Measurements from ENCODE around the gene PLA2G2F.

DNA sequence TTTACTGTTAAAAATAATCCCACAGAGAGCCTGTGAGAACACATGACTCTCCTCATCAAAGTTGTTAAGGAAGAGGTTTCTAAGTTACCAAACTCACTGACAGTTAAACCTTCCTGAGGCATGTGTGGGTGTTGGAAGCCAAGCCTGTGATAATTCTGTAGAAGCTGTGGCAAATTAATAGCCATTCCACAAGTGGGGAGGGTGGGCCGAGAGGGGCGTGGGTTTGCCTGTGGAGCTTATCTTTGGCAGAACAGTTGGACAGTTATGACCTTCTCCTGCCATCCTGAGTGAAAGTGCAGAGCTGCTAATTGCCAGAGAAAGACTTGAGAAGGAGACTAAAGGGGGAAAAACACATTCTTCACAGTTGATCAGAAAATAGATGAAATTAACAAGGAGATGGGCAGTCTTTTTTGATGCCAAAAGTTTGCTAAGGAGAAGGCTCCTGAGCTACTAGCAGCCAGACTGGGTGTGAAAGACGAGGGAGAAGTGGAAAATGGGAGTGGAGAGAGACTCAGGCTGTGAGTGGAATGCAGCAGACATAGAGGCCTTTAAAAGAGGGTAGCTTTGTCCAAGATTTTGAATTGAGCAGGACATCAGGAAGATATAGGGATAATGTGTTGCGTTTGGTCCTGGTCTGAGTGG is 48.8 kb downstream of the PLA2G2F start:
- no peak for TF ChIP-seq POLR2A (IDR thresholded peaks at IDR 0.05; ENCODE audit: low read depth)
- TF ChIP-seq, protein P1, sequence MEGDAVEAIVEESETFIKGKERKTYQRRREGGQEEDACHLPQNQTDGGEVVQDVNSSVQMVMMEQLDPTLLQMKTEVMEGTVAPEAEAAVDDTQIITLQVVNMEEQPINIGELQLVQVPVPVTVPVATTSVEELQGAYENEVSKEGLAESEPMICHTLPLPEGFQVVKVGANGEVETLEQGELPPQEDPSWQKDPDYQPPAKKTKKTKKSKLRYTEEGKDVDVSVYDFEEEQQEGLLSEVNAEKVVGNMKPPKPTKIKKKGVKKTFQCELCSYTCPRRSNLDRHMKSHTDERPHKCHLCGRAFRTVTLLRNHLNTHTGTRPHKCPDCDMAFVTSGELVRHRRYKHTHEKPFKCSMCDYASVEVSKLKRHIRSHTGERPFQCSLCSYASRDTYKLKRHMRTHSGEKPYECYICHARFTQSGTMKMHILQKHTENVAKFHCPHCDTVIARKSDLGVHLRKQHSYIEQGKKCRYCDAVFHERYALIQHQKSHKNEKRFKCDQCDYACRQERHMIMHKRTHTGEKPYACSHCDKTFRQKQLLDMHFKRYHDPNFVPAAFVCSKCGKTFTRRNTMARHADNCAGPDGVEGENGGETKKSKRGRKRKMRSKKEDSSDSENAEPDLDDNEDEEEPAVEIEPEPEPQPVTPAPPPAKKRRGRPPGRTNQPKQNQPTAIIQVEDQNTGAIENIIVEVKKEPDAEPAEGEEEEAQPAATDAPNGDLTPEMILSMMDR (IDR thresholded peaks at IDR 0.05) = no peak
- TF ChIP-seq EP300 (IDR thresholded peaks at IDR 0.05) = no peak
